Measurements from ENCODE around the gene KCNAB2. TPM values are rescaled to one million over a fixed set of nuclear protein-coding genes. Genes with fewer than 3 reads are reported as not detected.
"Not testable (repeated sequence)": the region's sequence is repeated elsewhere in the genome, so short reads cannot be mapped to it uniquely, and the experiment has no call there.

Gene KCNAB2
- polyA plus RNA-seq, 3 donors: 3.0 to 11.4 (median 8.1) TPM

- WGBS, 3 donors: 68 to 91% (median 89%) methylated on average over 14 of the region's 14 CpGs
- H3K27ac ChIP-seq (ENCODE audit: low read depth, low read length): no peak overlapping the region
Measured at GRCh38 chr1:6069573-6069972, 23.9 kb downstream of the KCNAB2 start.

- whole genome bisulfite sequencing, 3 donors: 85 to 90% (median 90%) methylated on average over 9 of the region's 9 CpGs
- H3K27ac ChIP-seq (ENCODE audit: low read depth, low read length): no peak overlapping the region
Measured at GRCh38 chr1:6070450-6070974, 24.8 kb downstream of the KCNAB2 start.

DNA sequence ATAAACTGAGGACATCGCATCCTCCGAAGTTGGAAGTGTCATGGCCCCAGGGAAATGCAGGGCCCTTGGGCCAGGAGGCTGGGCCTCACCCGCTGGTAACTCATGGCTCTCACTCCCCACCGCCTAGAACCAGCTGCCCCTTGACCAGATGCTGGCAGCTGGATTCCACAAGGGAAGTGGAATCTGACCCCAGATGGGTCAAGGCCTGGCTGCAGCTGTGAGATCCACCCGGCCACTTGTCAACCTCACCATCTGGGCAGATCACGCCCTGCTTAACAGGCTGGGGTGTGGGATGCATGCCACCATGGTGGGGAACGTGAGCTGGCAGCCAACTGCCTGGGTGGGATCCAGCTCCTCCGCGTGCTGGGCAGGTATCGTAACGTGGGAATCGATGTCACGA, 25.5 kb downstream of the KCNAB2 start:
- no peak overlapping the region for H3K27ac ChIP-seq (ENCODE audit: low read depth, low read length)
- WGBS, 3 donors: 80 to 92% (median 84%) methylated on average over 13 of the region's 13 CpGs

- no peak overlapping the region for H3K27ac ChIP-seq (ENCODE audit: low read depth, low read length)
- 74 to 92% (median 88%) methylated on average over 16 to 17 of the region's 17 CpGs for WGBS, 3 donors
Measured at GRCh38 chr1:6072774-6073479, 27.2 kb downstream of the KCNAB2 start.

- no peak overlapping the region for H3K27ac ChIP-seq (ENCODE audit: low read depth, low read length)
- 80 to 90% (median 89%) methylated on average over 14 to 15 of the region's 15 CpGs for WGBS, 3 donors
Measured at GRCh38 chr1:6073480-6074053, 27.9 kb downstream of the KCNAB2 start.

DNA sequence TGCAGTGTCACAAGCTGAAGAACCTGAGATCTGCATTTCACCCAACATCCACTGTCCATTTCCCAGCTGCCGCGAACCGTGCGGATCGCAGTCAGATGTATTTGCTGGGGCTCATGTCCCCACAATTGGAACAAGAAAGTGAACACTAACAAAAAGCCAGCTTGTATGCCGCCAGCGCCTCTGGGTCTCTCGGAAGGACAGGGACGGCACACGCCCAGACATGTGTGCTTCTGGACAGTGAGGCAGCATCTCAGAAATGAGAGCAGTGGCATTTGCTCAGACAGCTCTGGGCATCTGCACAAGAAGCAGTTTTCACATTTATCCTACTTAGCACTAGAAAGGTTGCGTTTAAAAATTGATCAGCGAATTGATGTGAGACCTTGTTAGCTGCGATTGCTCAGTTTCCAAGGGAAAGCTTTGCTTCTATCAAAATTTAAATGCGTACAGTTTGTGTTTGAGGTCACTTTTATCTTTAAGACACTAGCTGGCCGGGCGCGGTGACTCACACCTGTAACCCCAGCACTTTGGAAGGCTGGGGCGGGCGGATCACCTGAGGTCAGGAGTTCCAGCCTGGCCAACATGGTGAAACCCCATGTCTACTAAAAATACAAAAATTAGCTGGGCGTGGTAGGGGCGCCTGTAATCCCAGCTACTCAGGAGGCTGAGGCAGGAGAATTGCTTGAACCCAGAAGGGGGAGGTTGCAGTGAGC, 28.7 kb downstream of the KCNAB2 start:
- no peak overlapping the region for H3K27ac ChIP-seq (ENCODE audit: low read depth, low read length)
- 86 to 97% (median 94%) methylated on average over 21 of the region's 21 CpGs for WGBS, 3 donors

GRCh38 chr1:6075748-6076147, 30.1 kb downstream of the KCNAB2 start:
- no peak overlapping the region for H3K27ac ChIP-seq (ENCODE audit: low read depth, low read length)
- 87 to 99% (median 91%) methylated on average over 3 of the region's 3 CpGs for WGBS, 3 donors

DNA sequence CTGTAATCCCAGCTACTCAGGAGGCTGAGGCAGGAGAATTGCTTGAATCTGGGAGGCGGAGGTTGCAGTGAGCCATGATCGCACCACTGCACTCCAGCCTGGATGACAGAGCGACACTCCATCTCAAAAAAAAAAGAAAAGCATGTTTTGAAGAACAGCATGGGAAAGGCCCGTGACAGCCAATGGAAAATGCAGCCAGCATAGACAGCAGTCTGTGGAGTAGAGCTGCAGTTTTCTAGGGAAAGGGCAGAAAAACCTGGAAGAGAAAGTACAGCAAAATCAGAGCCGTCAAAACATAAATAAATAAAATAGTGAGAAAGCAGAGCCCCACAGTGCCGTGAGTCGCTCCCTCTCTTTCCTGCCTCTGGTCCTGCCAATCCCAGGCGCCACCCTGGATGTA, 31.4 kb downstream of the KCNAB2 start:
- not testable (repeated sequence) for H3K27ac ChIP-seq (ENCODE audit: low read depth, low read length)
- 81 to 95% (median 95%) methylated on average over 8 of the region's 8 CpGs for WGBS, 3 donors

DNA sequence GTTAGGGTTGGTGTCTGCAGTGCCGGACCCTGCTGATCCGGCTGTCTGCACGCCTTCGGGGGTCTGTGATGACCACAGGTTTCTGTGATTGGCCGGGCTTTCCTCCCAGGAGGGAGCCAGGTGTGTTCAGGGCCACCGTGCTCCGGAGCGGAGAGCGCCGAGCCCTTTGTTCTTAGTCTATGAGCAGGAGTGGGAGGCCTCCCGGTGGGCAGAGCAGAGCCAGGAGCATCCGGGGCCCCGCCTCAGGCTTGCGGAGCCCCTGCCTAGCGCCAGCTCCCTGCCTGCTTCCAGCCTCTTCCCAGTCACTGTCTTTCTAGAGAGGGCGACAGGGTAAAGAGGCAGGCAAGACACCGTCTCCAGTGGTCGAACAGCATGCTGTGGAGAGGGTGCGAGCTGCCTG, 31.8 kb downstream of the KCNAB2 start:
- WGBS, 3 donors: 52 to 91% (median 89%) methylated on average over 19 of the region's 19 CpGs

GRCh38 chr1:6077919-6078318, 32.2 kb downstream of the KCNAB2 start:
- no peak overlapping the region for H3K27ac ChIP-seq (ENCODE audit: low read depth, low read length)
- WGBS, 3 donors: 86 to 98% (median 97%) methylated on average over 16 of the region's 16 CpGs

More for the DNA sequence above, 31.8 kb downstream of the KCNAB2 start:
- H3K27ac ChIP-seq (ENCODE audit: low read depth, low read length): no peak overlapping the region

DNA sequence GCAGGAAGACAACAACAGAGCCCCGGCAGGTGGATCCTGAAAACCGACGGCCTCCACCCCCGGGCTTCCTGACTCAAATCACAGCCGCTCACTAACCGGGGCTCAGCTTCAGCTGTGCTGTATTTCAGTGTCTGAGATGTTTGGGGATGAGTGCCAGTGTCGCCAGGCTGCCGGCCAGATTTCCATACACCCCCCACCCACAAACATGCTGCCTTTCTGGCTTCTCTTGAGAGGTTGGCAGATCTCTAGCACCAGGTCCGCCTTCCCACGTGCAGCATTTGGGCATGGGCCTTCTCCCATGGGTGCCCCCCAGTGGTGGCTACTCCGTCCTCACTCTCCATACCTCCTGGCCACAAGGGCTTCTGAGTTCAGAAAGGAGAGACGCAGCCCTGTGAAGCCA, 34.8 kb downstream of the KCNAB2 start:
- WGBS, 3 donors: 52 to 63% (median 61%) methylated on average over 12 of the region's 12 CpGs
- no peak overlapping the region for H3K27ac ChIP-seq (ENCODE audit: low read depth, low read length)

- no peak overlapping the region for H3K27ac ChIP-seq (ENCODE audit: low read depth, low read length)
- WGBS, 3 donors: 66 to 83% (median 82%) methylated on average over 11 to 12 of the region's 12 CpGs
Measured at GRCh38 chr1:6081901-6082300, 36.2 kb downstream of the KCNAB2 start.

GRCh38 chr1:6082430-6082971, 36.8 kb downstream of the KCNAB2 start:
- no peak overlapping the region for H3K27ac ChIP-seq (ENCODE audit: low read depth, low read length)
- 37 to 66% (median 44%) methylated on average over 10 of the region's 10 CpGs for WGBS, 3 donors

DNA sequence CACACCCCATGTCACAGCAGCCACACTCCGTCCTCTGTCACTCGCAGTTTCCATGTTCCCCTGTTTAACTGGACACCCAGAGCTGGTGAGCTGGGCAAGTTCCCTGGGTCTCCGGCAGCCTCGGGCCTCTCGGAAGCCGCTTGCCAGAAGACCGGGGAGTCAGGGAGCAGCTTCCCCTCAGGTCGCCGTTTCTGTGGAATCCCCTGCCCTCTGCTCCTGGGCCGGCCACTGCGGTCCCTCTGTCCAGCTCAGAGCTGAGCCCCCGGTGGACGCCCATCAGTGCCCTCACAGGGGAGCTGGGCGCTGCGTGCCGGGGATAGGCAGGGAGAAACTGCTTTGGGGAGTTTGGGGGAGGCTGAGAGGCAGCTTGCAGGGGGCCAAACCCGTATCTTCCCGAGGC, 37.7 kb downstream of the KCNAB2 start:
- no peak overlapping the region for H3K27ac ChIP-seq (ENCODE audit: low read depth, low read length)
- WGBS, 3 donors: 65 to 76% (median 75%) methylated on average over 18 of the region's 18 CpGs

- H3K27ac ChIP-seq (ENCODE audit: low read depth, low read length): no peak overlapping the region
- 58 to 76% (median 72%) methylated on average over 12 of the region's 12 CpGs for WGBS, 3 donors
Measured at GRCh38 chr1:6083801-6084446, 38.2 kb downstream of the KCNAB2 start.

DNA sequence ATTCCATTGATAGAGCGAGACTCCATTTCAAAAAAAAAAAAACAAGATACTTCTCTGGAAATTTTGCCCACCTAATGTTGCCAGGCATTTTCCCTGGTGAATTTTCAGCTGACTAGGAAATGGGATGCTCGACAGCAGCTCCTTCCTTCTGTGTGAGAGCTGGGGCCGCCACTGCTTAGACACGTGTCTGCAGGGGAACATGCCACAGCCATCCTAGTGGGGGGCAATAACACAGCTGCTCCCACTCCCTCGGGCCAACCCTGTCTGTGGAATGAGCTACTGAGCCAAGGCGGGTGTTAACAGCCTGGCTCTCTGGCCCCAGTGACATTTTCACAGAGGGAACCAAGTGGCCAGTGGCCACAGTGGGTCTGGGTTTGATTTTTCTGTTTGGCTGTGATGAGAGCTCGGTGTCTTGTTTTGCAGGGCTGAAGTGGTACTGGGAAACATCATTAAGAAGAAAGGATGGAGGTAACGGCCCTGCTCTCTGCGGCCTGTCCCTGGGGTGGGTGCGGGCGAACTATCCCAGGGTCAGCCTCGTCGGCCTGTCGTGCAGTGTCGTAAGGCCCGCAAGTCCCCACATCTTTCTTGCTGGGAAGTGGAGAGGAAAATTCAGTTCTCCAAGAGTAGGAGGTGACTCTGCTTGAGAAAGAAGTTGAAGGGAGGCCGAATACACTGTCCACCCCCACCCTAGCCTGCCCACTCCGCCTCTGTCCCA, 39.2 kb downstream of the KCNAB2 start:
- 75 to 94% (median 93%) methylated on average over 18 of the region's 18 CpGs for WGBS, 3 donors
- no peak overlapping the region for H3K27ac ChIP-seq (ENCODE audit: low read depth, low read length)

DNA sequence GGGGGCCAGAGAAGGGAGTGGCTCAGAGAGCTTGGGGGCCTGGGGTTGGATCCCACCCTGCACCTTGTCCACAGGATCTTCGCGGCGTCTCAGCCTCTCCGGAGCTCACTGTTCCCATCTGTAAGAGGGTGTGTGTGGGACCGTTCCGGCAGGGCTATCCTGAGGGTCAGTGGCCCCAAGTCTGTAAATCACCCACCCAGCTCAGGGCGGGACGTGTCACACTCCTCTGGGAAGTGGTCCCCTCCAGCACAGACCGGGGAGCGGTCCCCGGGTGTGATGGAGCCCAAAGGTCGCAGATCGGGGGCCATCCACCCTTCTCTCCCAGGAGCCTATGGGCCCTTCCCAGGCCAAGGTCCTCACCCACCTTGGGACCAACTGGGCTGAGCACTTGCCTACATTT, 40.0 kb downstream of the KCNAB2 start:
- WGBS, 3 donors: 96 to 97% (median 97%) methylated on average over 12 to 13 of the region's 13 CpGs
- H3K27ac ChIP-seq (ENCODE audit: low read depth, low read length): no peak overlapping the region

DNA sequence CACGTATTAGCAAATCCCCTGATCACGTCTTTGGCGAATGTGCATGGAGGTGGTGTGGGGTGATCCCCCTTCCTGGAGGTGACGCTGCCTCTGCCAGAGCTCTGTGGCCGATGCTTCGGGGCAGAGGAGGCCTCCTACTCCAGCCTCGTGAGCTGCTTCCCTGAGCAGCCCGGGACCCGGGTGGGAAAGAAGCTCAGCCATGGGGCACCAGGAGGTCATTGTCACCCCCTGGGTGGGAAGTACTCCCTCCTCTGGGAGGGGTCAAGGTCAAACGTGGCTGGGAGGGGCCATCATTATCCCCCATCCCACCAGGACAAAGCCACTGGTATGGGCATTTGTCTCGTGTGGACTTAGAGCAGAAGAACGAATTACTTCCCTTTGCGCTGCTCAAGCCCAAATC, 40.7 kb downstream of the KCNAB2 start:
- WGBS, 3 donors: 75 to 81% (median 80%) methylated on average over 13 of the region's 13 CpGs
- no peak overlapping the region for H3K27ac ChIP-seq (ENCODE audit: low read depth, low read length)

All from adipose tissue (tissue), 3 donors.